Epithelial cell of esophagus (primary cell): ENCODE measurements around the gene KRTAP4-2.
A peak's percentile ranks its signal among the peaks of the same experiment; 100 is the strongest.

Source experiments
- DNase-seq: peaks from one replicate; pipeline ENCODE4 v3.0.0; 2010; ENCODE audit warnings: low read depth
- H3K4me3 ChIP-seq: 2 replicates; pipeline ENCODE4 v1.5.1; 2011; ENCODE audit warnings: mild to moderate bottlenecking, low read length, control low read depth
- CTCF ChIP-seq: IDR thresholded peaks from 2 replicates; pipeline ENCODE4 v1.5.1; 2011; ENCODE audit warnings: low read depth, mild to moderate bottlenecking, low read length, control low read depth, inconsistent platforms; ENCODE audit not compliant: insufficient read depth; ENCODE audit errors: missing control alignments

Gene KRTAP4-2

GRCh38 chr17:41178843-41179616 lies 1.0 kb upstream of the KRTAP4-2 start:
- H3K4me3 ChIP-seq: no peak overlapping the region
- DNase-seq: peak; percentile 23
- no peak for TF ChIP-seq CTCF

DNA sequence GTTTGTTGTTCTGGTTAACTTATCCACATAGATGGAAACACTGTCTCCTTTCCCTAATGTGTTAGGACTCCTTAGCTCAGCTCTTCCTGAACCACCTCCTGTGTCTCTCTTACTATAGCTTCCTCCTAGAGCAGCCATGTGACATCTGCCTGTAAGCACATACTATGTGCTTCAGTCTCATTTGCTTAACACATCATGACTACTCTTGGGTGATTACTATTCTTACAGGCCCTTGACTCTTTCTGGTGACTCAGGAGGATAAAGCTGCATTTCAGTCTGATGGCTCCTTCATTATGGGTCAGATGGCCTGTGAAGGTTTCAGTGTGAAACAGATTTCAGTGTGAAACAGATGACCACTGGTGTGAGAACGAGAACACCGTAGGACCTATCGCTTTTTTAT lies 320 bp upstream of the KRTAP4-2 start:
- no peak overlapping the region for H3K4me3 ChIP-seq
- no peak for TF ChIP-seq CTCF
- peak; percentile 81 for DNase-seq

DNA sequence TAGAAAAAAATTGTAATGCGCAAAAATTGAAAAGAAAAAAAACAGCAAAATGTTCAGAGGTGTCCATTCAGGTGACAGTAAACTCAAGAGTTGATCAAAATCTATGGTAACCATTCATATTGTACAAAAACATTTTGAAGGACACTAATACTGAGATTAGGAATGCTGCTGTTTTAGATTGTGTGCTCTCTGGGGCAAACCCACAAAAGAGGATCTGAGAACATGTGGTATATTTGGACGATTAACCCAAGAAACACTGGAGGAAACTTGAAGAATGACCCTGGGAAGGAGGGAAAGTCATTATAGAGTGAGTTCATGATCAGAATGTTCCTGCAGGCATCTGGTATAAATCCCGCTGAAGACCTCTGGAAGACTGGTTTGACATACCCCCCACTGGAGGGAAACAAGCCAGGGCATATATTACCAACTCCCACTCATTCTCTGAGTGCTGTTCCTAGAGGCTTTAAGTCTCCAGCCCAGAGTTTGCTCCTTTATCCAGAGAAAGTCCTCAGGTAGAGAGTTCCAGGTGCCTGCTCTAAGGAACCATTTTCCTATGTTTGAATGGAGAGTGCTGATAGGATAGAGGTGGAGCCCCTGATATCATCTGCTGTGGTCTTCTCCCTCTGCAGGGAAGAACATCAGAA lies 1.2 kb downstream of the KRTAP4-2 start:
- no peak for DNase-seq
- no peak overlapping the region for H3K4me3 ChIP-seq
- no peak for TF ChIP-seq CTCF

GRCh38 chr17:41171886-41172285 lies 6.1 kb downstream of the KRTAP4-2 start:
- H3K4me3 ChIP-seq: no peak overlapping the region
- TF ChIP-seq CTCF: no peak
- no peak for DNase-seq

DNA sequence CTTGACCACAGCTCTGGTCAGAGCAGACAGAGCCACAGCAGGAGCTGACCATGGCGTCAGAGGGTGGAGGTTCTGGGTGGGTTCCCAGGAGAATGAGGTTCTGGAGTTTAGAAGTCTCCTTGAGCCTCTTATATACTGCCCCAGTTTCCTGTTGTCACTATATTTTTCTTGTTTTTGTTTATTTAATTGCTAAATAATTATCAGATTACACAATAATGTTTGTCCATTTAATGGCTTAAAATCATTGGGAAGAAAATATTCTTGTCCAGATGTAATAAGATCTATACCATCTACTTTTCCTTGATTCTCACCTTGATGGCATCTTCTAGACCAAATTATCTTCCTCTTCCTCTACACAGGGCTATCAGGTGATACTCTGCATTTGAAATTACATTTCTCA lies 9.9 kb downstream of the KRTAP4-2 start, which contains the start of gene KRTAP4-3:
Gene KRTAP4-3 (minus strand): TSS at position 101 of the 400 bp plus-strand sequence. CDS start 49 bp downstream, at position 52.
- no peak for TF ChIP-seq CTCF
- H3K4me3 ChIP-seq: no peak within 1 kb of the TSS
- DNase-seq: no peak

GRCh38 chr17:41167561-41167960 lies 10.5 kb downstream of the KRTAP4-2 start:
- TF ChIP-seq CTCF: no peak
- DNase-seq: no peak
- no peak overlapping the region for H3K4me3 ChIP-seq

DNA sequence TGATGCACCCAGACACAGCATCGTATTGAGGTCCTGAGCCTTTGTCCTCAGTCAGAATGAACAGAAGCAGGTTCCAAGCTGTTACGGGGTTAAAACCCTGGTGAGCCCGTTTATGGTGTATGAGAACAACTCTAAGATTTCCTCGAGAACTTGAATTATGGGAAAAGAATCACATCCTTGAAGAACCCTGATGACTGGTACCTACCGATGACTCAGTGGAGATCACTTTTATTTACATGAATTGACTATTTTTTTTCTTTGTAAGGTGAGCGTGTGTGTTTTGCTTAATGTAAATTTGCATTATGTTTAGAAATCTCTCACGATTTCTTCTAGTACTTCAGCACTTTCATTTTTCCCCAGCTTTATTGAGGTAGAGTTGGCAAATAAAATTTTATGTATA lies 14.2 kb downstream of the KRTAP4-2 start:
- H3K4me3 ChIP-seq: no peak overlapping the region
- TF ChIP-seq CTCF: no peak
- peak; percentile 42 for DNase-seq
